ENCODE results near the gene CST2. TPM values are rescaled to one million over a fixed set of nuclear protein-coding genes. Genes with fewer than 3 reads are reported as not detected.
"Not testable (repeated sequence)": the region's sequence is repeated elsewhere in the genome, so short reads cannot be mapped to it uniquely, and the experiment has no call there.

CST2 gene
- total RNA-seq, 1 donor, result not detected

- no peak overlapping the region for H3K4me3 ChIP-seq (ENCODE audit: low read depth, low read length)
- TF ChIP-seq CTCF (IDR thresholded peaks at IDR 0.05; ENCODE audit: insufficient read depth, low read depth, low read length), result no peak
- DNase-seq (ENCODE audit: low read depth), result no peak
These were observed 25.7 kb downstream of the CST2 start for GRCh38 chr20:23800865-23801264.

GRCh38 chr20:23799216-23799847 lies 27.2 kb downstream of the CST2 start:
- TF ChIP-seq CTCF (IDR thresholded peaks at IDR 0.05; ENCODE audit: insufficient read depth, low read depth, low read length), result peak; percentile 64
- not testable (repeated sequence) for H3K4me3 ChIP-seq (ENCODE audit: low read depth, low read length)
- DNase-seq (ENCODE audit: low read depth), result peak; percentile 29

- no peak overlapping the region for H3K4me3 ChIP-seq (ENCODE audit: low read depth, low read length)
- no peak for TF ChIP-seq CTCF (IDR thresholded peaks at IDR 0.05; ENCODE audit: insufficient read depth, low read depth, low read length)
- DNase-seq (ENCODE audit: low read depth), result no peak
These were observed 31.0 kb downstream of the CST2 start for GRCh38 chr20:23795526-23795925.

- H3K4me3 ChIP-seq (ENCODE audit: low read depth, low read length), result no peak overlapping the region
- no peak for TF ChIP-seq CTCF (IDR thresholded peaks at IDR 0.05; ENCODE audit: insufficient read depth, low read depth, low read length)
- no peak for DNase-seq (ENCODE audit: low read depth)
These were observed 31.7 kb downstream of the CST2 start for GRCh38 chr20:23794841-23795240.

- no peak overlapping the region for H3K4me3 ChIP-seq (ENCODE audit: low read depth, low read length)
- no peak for TF ChIP-seq CTCF (IDR thresholded peaks at IDR 0.05; ENCODE audit: insufficient read depth, low read depth, low read length)
- no peak for DNase-seq (ENCODE audit: low read depth)
These were observed 32.5 kb downstream of the CST2 start for GRCh38 chr20:23794065-23794464.

- TF ChIP-seq CTCF (IDR thresholded peaks at IDR 0.05; ENCODE audit: insufficient read depth, low read depth, low read length), result no peak
- no peak for DNase-seq (ENCODE audit: low read depth)
- no peak overlapping the region for H3K4me3 ChIP-seq (ENCODE audit: low read depth, low read length)
These were observed 43.1 kb downstream of the CST2 start for GRCh38 chr20:23783447-23783846.
